ENCODE results near the gene ZBTB4.

Gene ZBTB4

GRCh38 chr17:7440113-7440833, 39.2 kb downstream of the ZBTB4 start:
- no peak for DNase-seq (ENCODE audit: low read depth)

DNA sequence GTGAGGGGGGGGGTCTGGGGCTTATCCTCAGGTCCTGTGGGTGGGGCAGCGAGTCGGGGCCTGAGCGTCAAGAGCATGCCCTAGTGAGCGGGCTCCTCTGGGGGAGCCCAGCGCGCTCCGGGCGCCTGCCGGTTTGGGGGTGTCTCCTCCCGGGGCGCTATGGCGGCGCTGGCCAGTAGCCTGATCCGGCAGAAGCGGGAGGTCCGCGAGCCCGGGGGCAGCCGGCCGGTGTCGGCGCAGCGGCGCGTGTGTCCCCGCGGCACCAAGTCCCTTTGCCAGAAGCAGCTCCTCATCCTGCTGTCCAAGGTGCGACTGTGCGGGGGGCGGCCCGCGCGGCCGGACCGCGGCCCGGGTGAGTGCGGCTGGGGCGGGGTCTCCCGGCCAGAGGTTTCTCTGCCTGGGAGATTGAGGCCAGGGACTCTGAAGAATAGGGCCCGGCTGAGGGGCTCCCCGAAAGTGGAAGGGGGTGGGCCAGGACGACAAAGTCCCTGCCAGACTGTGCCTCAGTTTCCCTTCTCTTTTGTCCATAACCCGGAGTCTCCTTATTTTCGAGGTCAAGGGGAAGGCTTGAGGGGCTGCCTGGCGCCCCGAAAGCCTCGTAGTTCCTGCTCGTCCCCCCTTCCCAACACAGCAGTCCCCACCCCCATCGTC, 39.8 kb downstream of the ZBTB4 start, which contains the start of gene FGF11:
Gene FGF11 (plus strand): TSS at position 51 of the 651 bp plus-strand sequence. CDS start 109 bp downstream, at position 160.
- DNase-seq (ENCODE audit: low read depth): no peak

- no peak for DNase-seq (ENCODE audit: low read depth)
These were observed 40.6 kb downstream of the ZBTB4 start for GRCh38 chr17:7438656-7439460.

- no peak for DNase-seq (ENCODE audit: low read depth)
These were observed 41.3 kb downstream of the ZBTB4 start for GRCh38 chr17:7437950-7438614.

DNA sequence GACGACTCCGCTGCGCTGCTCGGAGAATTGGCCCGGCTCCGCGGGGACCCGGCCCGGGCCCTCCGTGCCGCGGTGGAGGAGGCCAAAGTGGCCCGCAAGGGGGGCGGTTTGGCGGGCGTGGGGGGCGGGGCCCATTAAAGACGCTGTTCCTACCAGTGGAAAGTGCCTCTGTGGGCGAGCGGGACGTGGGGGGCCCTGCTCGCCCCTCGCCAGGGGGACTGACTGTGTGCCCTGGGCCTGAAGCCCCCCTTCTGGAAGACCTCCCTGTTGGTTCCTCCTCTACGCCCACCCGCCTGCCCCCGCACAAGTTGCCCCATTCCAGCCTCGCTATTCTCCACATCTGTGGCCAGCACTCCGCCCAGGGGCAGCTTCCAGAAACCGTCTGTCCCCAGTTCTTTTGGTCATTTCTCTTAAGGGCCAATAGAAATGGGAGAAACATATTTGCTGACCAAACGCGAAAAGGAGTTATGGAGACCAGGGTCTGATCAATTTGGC, 42.0 kb downstream of the ZBTB4 start:
- no peak for DNase-seq (ENCODE audit: low read depth)

GRCh38 chr17:7436556-7437368, 42.7 kb downstream of the ZBTB4 start:
- peak; percentile 71 for DNase-seq (ENCODE audit: low read depth)

DNA sequence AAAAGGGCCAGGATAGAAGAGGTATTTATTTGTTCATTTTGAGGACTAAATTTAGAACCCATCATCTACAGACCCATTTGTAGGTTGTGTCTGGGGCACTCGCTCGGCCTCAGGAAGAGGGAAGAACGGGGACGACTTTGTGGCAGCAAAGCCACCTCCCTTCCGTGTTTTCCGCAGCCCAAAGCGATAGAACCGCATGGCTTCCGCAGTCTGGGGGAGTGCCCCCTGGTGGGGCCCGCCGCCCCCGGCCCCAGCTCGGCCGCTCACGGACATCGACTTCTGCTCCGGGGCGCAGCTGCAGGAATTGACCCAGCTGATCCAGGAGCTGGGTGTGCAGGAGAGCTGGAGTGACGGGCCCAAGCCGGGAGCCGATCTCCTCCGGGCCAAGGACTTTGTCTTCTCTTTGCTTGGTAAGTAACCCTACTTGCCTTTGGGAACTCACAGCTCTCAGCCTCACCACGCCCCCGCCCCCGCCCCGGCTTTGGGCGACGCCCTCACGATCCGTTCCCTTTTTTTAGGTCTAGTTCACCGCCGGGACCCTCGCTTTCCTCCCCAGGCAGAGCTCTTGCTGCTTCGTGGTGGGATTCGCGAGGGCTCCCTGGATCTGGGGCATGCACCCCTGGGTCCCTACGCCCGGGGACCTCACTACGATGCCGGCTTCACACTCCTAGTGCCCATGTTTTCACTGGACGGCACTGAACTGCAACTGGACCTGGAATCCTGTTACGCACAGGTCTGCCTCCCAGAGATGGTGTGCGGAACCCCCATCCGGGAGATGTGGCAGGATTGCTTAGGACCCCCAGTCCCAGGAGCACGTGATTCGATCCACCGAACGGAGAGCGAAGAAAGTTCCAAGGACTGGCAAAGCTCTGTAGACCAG, 43.5 kb downstream of the ZBTB4 start:
- peak; percentile 41 for DNase-seq (ENCODE audit: low read depth)

GRCh38 chr17:7432296-7432695, 47.1 kb downstream of the ZBTB4 start:
- DNase-seq (ENCODE audit: low read depth): no peak

- DNase-seq (ENCODE audit: low read depth): no peak
These were observed 48.2 kb downstream of the ZBTB4 start for GRCh38 chr17:7431231-7431630.

GRCh38 chr17:7429722-7430121, 49.7 kb downstream of the ZBTB4 start:
- no peak for DNase-seq (ENCODE audit: low read depth)

DNA sequence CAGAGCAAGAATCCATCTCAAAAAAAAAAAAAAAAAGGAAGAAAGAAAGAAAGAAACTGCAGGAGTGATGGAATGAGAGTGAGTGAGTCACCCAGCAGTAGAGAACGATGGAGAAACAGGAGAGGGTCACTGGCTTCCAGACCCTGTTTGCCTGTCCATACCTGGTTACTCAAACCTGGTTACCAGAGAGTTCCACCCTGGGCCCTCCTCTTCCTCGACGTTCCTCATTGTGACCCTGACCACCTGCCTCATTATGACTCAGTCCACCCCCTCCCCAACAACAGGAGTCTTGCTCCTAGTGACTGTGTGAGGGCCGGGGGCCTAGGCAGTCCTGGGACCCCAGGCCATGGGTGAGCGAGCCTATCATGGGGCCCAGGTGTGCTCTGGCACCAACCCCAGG, 50.9 kb downstream of the ZBTB4 start, which contains the start of gene SPEM3:
Gene SPEM3 (plus strand): TSS at position 301 of the 400 bp plus-strand sequence. CDS start 46 bp downstream, at position 347.
- no peak for DNase-seq (ENCODE audit: low read depth)

DNA sequence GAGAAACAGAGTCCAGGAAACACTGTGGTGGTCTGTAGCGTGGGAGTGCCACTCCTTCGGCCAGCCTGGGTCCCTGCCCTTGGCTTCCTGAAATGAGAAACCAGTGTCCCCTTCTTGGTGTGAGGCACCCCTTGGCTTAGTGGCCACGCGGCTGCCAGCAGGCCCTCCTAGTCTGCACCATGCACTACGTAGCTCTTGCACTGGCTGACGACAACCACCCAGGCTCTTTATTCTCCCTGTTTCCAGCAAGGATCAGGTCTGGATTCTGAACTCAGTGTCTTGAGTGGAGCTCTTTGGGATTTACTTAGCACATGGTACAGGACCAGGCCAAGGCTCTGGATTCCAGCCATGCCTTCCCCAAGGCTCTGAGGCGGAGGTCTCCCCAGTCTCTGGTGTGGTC, 51.9 kb downstream of the ZBTB4 start:
- no peak for DNase-seq (ENCODE audit: low read depth)

DNA sequence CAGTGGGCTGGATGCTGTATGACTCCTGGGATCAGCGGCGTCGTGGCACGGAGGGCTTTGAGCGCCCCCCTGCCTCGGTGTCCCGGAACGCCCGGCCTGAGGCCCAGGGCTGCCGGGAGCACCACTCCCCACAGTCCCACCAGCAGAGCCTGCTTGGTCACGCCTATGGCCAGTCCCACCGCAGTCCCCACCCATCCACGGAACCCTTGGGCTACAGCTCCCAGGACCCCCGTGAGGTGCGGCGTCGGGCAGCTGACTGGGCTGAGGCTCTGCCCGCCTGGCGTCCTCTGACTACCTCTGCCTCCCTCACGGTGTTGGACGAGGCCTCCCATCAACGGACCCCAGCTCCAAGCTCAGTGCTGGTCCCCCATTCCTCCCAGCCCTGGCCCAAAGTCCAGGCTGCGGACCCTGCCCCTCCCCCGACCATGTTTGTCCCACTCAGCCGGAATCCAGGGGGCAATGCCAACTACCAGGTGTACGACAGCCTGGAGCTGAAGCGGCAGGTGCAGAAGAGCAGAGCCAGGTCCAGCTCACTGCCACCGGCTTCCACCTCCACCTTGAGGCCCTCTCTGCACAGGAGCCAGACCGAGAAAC, 52.4 kb downstream of the ZBTB4 start:
- DNase-seq (ENCODE audit: low read depth): no peak

- no peak for DNase-seq (ENCODE audit: low read depth)
These were observed 53.1 kb downstream of the ZBTB4 start for GRCh38 chr17:7426203-7426863.

DNA sequence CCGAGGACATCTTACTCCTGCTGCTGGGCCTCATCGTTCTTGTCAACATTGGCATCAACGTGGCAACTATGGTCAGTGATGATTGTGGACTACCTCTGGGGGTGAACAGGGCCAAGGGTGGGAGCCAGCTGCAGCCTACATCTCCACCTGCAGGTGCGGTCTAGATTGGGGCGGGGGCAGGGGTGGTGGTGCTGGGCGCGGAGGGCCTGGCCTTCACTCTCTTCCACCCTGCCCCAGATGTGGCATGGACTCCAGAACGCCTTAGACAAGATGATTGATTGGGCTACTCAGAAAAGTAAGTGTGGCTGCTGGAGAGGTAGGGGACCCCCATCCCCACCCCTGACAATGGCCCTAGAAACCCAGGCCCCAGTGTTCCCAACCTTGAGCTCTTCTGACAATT, 53.7 kb downstream of the ZBTB4 start:
- DNase-seq (ENCODE audit: low read depth): no peak

DNA sequence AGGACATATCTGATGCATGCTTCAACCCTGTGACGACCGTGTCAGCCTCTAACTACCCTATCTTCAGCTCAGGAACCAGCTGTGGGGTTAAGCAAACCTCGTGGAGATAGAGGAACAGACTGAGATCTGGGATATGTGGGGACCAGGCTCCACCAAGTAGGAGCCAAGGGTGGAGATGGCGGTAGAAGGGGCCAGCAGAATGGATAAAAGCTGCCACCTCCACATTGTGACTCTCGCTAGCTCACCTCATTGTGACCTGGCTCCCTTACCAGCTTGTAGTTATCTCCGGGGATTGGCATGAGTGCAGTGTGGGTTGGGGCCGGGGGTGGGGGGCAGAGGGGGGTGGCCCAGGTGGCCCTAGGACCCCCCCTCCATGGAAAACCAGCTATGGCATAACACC, 54.1 kb downstream of the ZBTB4 start, which contains the start of gene SPEM2:
Gene SPEM2 (plus strand): TSS at position 301 of the 400 bp plus-strand sequence. CDS start 73 bp downstream, at position 374.
- no peak for DNase-seq (ENCODE audit: low read depth)

- DNase-seq (ENCODE audit: low read depth): no peak
These were observed 55.8 kb downstream of the ZBTB4 start for GRCh38 chr17:7423679-7424078.

- no peak for DNase-seq (ENCODE audit: low read depth)
These were observed 58.2 kb downstream of the ZBTB4 start for GRCh38 chr17:7421186-7421585.

All from stimulated activated CD8-positive, alpha-beta memory T cell treated with anti-CD3 and anti-CD28 coated beads, Interleukin-12 subunit alpha, Interleukin-12 subunit beta, amount 100 ng/mL, for 4 hours (primary cell).